Mucosa of rectum (tissue), 2 donors: ENCODE data around the gene SYNE2.

ENCODE experiments used
- H3K27ac ChIP-seq, 2 donors: one replicate each; pipeline ENCODE4 v1.7.0; 2013; ENCODE audit warnings: inconsistent platforms in 2 of 2, low read depth in 2 of 2, low read length in 2 of 2
- H3K27me3 ChIP-seq, 2 donors: one replicate each; pipeline ENCODE4 v1.7.0; 2013; ENCODE audit warnings: low read length in 2 of 2; ENCODE audit not compliant: control insufficient read depth in 2 of 2, insufficient read depth in 2 of 2
- H3K36me3 ChIP-seq, 2 donors: one replicate each; pipeline ENCODE4 v1.7.0; 2013; ENCODE audit warnings: low read length in 2 of 2; ENCODE audit not compliant: control insufficient read depth in 2 of 2, insufficient read depth in 2 of 2
- H3K4me1 ChIP-seq, 2 donors: one replicate each; pipeline ENCODE4 v1.7.0; 2013; ENCODE audit warnings: low read length in 2 of 2, mild to moderate bottlenecking in 1 of 2; ENCODE audit not compliant: control insufficient read depth in 2 of 2, insufficient read depth in 2 of 2
- H3K4me3 ChIP-seq, 2 donors: one replicate each; pipeline ENCODE4 v1.7.0; 2013; ENCODE audit warnings: low read length in 2 of 2
- H3K9ac ChIP-seq, 2 donors: one replicate each; pipeline ENCODE4 v1.7.0; 2013; ENCODE audit warnings: low read length in 2 of 2, low read depth in 1 of 2, mild to moderate bottlenecking in 1 of 2
- H3K9me3 ChIP-seq, 2 donors: one replicate each; pipeline ENCODE4 v1.7.0; 2013; ENCODE audit warnings: low read length in 2 of 2; ENCODE audit not compliant: control insufficient read depth in 2 of 2
- donor health status: healthy.
- donor health status: Normal muscosa, but diverticular disease.

The SYNE2 gene

GRCh38 chr14:63924375-63924774 is 71.6 kb downstream of the SYNE2 start:
- Histone ChIP-seq H3K27ac (no peak overlapping the region), H3K36me3 (no peaks in the 10 kb centered on the region), H3K4me1 (peaks cover 3 to 7% of the 10 kb centered on the region in 2 donors), H3K9me3 (no peaks in the 10 kb centered on the region), H3K27me3 (no peaks in the 10 kb centered on the region), H3K9ac (no peak overlapping the region), H3K4me3 (no peak overlapping the region)

GRCh38 chr14:63926641-63927040 is 73.8 kb downstream of the SYNE2 start:
- H3K4me1 ChIP-seq, result peaks cover 3 to 7% of the 10 kb centered on the region in 2 donors
- no peak overlapping the region for H3K4me3 ChIP-seq
- no peak overlapping the region for H3K9ac ChIP-seq
- no peaks in the 10 kb centered on the region for H3K9me3 ChIP-seq
- H3K27ac ChIP-seq, result no peak overlapping the region
- H3K36me3 ChIP-seq, result no peaks in the 10 kb centered on the region
- no peaks in the 10 kb centered on the region for H3K27me3 ChIP-seq

GRCh38 chr14:63928744-63929174 is 76.0 kb downstream of the SYNE2 start:
- peaks cover 5% of the 10 kb centered on the region in 2 donors for H3K4me1 ChIP-seq
- no peak overlapping the region for H3K27ac ChIP-seq
- H3K9ac ChIP-seq, result no peak overlapping the region
- no peaks in the 10 kb centered on the region for H3K36me3 ChIP-seq
- no peaks in the 10 kb centered on the region for H3K27me3 ChIP-seq
- H3K4me3 ChIP-seq, result no peak overlapping the region
- no peaks in the 10 kb centered on the region for H3K9me3 ChIP-seq

- Histone ChIP-seq H3K4me3 (peak overlapping the region; percentile 20 to 30), H3K9ac (peak overlapping the region in 1 of 2 donors; percentile 62), H3K36me3 (no peaks in the 10 kb centered on the region), H3K27me3 (no peaks in the 10 kb centered on the region), H3K27ac (peak overlapping the region in 1 of 2 donors; percentile 15), H3K4me1 (peaks cover 5 to 7% of the 10 kb centered on the region in 2 donors), H3K9me3 (no peaks in the 10 kb centered on the region)
Observed at GRCh38 chr14:63933110-63933509, 80.3 kb downstream of the SYNE2 start.

GRCh38 chr14:63933711-63934110 is 80.9 kb downstream of the SYNE2 start:
- no peaks in the 10 kb centered on the region for H3K9me3 ChIP-seq
- peaks cover 5 to 7% of the 10 kb centered on the region in 2 donors for H3K4me1 ChIP-seq
- H3K36me3 ChIP-seq, result no peaks in the 10 kb centered on the region
- H3K27me3 ChIP-seq, result no peaks in the 10 kb centered on the region
- no peak overlapping the region for H3K9ac ChIP-seq
- no peak overlapping the region for H3K27ac ChIP-seq
- no peak overlapping the region for H3K4me3 ChIP-seq

- Histone ChIP-seq H3K9me3 (no peaks in the 10 kb centered on the region), H3K27me3 (no peaks in the 10 kb centered on the region), H3K4me3 (no peak overlapping the region), H3K4me1 (peaks cover under 1 to 5% of the 10 kb centered on the region in 2 donors), H3K27ac (no peak overlapping the region), H3K9ac (no peak overlapping the region), H3K36me3 (peaks cover 3% of the 10 kb centered on the region in 2 donors)
Observed at GRCh38 chr14:63938198-63939005, 85.6 kb downstream of the SYNE2 start.

GRCh38 chr14:63939006-63939270 is 86.1 kb downstream of the SYNE2 start:
- peaks cover 3% of the 10 kb centered on the region in 2 donors for H3K36me3 ChIP-seq
- no peak overlapping the region for H3K27ac ChIP-seq
- H3K4me1 ChIP-seq, result peaks cover 0 to under 1% of the 10 kb centered on the region in 2 donors
- no peak overlapping the region for H3K4me3 ChIP-seq
- H3K9me3 ChIP-seq, result no peaks in the 10 kb centered on the region
- H3K9ac ChIP-seq, result no peak overlapping the region
- no peaks in the 10 kb centered on the region for H3K27me3 ChIP-seq

- Histone ChIP-seq H3K36me3 (peaks cover 3% of the 10 kb centered on the region in 2 donors), H3K27ac (no peak overlapping the region), H3K4me1 (no peaks in the 10 kb centered on the region), H3K9me3 (no peaks in the 10 kb centered on the region), H3K27me3 (no peaks in the 10 kb centered on the region), H3K4me3 (no peak overlapping the region), H3K9ac (no peak overlapping the region)
Observed at GRCh38 chr14:63940387-63940786, 87.6 kb downstream of the SYNE2 start.

GRCh38 chr14:63941023-63941422 is 88.2 kb downstream of the SYNE2 start:
- H3K27me3 ChIP-seq, result no peaks in the 10 kb centered on the region
- H3K36me3 ChIP-seq, result peaks cover 3% of the 10 kb centered on the region in 2 donors
- H3K4me1 ChIP-seq, result no peaks in the 10 kb centered on the region
- H3K4me3 ChIP-seq, result no peak overlapping the region
- no peaks in the 10 kb centered on the region for H3K9me3 ChIP-seq
- no peak overlapping the region for H3K27ac ChIP-seq
- no peak overlapping the region for H3K9ac ChIP-seq

- no peak overlapping the region for H3K4me3 ChIP-seq
- H3K9ac ChIP-seq, result no peak overlapping the region
- peaks cover 6 to 16% of the 10 kb centered on the region in 2 donors for H3K4me1 ChIP-seq
- no peaks in the 10 kb centered on the region for H3K9me3 ChIP-seq
- H3K36me3 ChIP-seq, result peaks cover 0 to 9% of the 10 kb centered on the region in 2 donors
- no peaks in the 10 kb centered on the region for H3K27me3 ChIP-seq
- no peak overlapping the region for H3K27ac ChIP-seq
Observed at GRCh38 chr14:63949696-63950095, 96.9 kb downstream of the SYNE2 start.
